ENCODE data around the gene COL6A1.
A peak's percentile ranks its signal among the peaks of the same experiment; 100 is the strongest.

Gene COL6A1

DNA sequence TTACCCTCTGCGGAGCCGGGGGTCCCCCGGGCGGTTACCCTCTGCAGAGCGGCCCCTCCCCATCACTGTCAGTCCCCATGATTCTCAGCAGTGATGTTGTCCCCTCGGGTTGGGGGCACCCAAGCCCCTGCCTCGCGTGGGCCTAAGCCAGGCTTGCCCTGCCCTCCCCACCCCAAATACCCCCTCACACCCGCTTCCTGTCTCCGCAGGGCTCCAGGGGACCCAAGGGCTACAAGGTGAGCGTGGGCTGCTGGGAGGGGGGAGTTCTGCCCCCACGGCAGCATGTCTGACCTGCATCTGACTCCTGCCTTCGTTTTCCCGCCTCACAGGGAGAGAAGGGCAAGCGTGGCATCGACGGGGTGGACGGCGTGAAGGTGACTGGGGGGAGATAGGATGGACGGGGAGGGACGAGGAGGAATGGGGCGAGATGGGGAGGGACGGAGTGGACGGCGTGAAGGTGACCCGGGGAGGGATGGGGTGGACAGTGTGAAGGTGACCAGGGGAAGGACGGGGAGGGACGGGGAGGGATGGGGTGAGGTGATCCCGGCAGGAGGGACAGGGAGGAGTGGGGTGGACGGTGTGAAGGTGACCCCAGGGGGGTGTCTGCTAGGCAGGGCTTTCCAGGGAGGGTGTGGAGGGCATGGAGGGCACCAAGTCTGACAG lies 8.6 kb downstream of the COL6A1 start:
- Histone ChIP-seq H3K36me3 (ENCODE audit: control insufficient read depth, insufficient read depth, low read length) (no peaks in the 10 kb centered on the region), H3K9me3 (ENCODE audit: control insufficient read depth, low read length) (no peaks in the 10 kb centered on the region), H3K27me3 (replicated peaks; ENCODE audit: control insufficient read depth, insufficient read depth, low read length, poor library complexity, severe bottlenecking) (no peaks in the 10 kb centered on the region), H3K27ac (ENCODE audit: insufficient read depth, low read length, poor library complexity, severe bottlenecking) (no peak overlapping the region), H3K4me1 (ENCODE audit: control insufficient read depth, insufficient read depth, low read length, poor library complexity, severe bottlenecking) (no peaks in the 10 kb centered on the region), H3K4me3 (ENCODE audit: insufficient read depth, low read depth, low read length, poor library complexity, severe bottlenecking) (no peak overlapping the region)
- peak in 1 of 3 donors; percentile 0 for DNase-seq

DNA sequence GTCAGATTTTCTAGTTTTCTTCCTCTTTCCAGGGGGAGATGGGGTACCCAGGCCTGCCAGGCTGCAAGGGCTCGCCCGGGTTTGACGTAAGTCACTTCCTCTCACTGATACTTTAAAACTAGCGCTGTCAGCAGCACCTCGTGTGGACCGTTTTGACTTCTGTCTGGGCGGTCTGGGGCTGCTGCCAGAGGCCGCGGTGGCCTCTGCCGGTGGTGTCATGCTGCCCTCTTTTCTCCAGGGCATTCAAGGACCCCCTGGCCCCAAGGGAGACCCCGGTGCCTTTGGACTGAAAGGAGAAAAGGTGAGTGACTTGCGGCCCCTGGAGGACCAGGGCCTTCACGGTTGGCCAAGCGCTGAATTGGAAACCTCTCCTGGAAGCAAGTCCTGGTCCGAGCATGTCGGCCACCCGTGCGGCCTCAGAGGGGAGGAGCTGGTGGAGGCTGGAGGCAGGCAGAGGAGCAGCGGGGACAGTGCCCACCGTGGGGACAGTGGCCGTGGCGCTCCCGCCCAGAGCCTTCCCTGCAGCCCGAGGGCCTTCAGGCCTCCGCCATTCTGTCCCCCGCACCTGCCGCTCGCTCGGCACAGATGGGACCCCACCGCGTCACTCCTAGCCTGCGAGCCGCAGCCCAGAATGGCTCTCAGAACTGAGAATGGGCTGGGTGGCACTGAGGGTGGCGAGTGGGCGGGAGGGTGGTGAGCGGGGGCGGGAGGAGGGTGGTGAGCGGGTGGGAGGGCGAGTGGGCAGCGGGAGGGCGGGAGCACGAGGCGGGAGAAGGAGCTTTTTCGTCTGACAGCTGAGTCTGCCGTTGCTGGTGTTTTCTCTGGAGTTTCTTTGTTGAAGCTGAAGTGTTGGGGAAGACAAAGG lies 9.4 kb downstream of the COL6A1 start:
- no peak for DNase-seq
- H3K36me3 ChIP-seq (ENCODE audit: control insufficient read depth, insufficient read depth, low read length): no peaks in the 10 kb centered on the region
- no peak overlapping the region for H3K4me3 ChIP-seq (ENCODE audit: insufficient read depth, low read depth, low read length, poor library complexity, severe bottlenecking)
- no peak overlapping the region for H3K27ac ChIP-seq (ENCODE audit: insufficient read depth, low read length, poor library complexity, severe bottlenecking)
- H3K9me3 ChIP-seq (ENCODE audit: control insufficient read depth, low read length): no peaks in the 10 kb centered on the region
- no peaks in the 10 kb centered on the region for H3K27me3 ChIP-seq (replicated peaks; ENCODE audit: control insufficient read depth, insufficient read depth, low read length, poor library complexity, severe bottlenecking)
- H3K4me1 ChIP-seq (ENCODE audit: control insufficient read depth, insufficient read depth, low read length, poor library complexity, severe bottlenecking): no peaks in the 10 kb centered on the region

DNA sequence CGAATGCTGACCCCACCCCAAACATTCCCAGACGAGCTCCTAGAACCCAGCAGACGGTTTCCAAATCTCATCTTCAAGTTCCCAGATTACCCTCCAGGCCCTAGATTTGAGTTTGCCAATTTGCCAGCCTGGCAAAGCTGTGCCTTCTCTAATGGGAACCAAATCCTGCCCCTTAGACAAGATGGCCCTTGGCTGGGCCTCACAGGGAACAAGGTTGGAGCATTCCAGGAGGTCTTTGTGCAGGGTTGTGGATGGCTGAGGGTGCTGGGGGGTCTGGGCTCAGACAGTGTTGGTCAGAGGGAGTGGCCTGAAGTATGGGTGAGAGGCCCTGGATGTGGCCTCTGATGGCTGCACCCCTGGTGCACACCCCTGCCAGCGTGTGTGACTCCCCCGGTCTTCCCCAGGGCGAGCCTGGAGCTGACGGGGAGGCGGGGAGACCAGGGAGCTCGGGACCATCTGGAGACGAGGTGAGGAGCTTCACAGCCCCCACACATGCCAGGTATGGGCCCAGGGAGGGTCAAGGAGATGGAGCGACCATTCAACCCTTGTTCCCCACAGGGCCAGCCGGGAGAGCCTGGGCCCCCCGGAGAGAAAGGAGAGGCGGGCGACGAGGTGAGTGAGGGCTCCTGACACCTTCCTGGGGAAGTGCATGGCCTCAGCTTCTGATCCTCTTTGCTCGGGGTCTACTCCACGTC lies 10.2 kb downstream of the COL6A1 start:
- no peak overlapping the region for H3K4me3 ChIP-seq (ENCODE audit: insufficient read depth, low read depth, low read length, poor library complexity, severe bottlenecking)
- H3K36me3 ChIP-seq (ENCODE audit: control insufficient read depth, insufficient read depth, low read length): no peaks in the 10 kb centered on the region
- no peak overlapping the region for H3K27ac ChIP-seq (ENCODE audit: insufficient read depth, low read length, poor library complexity, severe bottlenecking)
- no peaks in the 10 kb centered on the region for H3K27me3 ChIP-seq (replicated peaks; ENCODE audit: control insufficient read depth, insufficient read depth, low read length, poor library complexity, severe bottlenecking)
- no peak for DNase-seq
- no peaks in the 10 kb centered on the region for H3K4me1 ChIP-seq (ENCODE audit: control insufficient read depth, insufficient read depth, low read length, poor library complexity, severe bottlenecking)
- H3K9me3 ChIP-seq (ENCODE audit: control insufficient read depth, low read length): no peaks in the 10 kb centered on the region

DNA sequence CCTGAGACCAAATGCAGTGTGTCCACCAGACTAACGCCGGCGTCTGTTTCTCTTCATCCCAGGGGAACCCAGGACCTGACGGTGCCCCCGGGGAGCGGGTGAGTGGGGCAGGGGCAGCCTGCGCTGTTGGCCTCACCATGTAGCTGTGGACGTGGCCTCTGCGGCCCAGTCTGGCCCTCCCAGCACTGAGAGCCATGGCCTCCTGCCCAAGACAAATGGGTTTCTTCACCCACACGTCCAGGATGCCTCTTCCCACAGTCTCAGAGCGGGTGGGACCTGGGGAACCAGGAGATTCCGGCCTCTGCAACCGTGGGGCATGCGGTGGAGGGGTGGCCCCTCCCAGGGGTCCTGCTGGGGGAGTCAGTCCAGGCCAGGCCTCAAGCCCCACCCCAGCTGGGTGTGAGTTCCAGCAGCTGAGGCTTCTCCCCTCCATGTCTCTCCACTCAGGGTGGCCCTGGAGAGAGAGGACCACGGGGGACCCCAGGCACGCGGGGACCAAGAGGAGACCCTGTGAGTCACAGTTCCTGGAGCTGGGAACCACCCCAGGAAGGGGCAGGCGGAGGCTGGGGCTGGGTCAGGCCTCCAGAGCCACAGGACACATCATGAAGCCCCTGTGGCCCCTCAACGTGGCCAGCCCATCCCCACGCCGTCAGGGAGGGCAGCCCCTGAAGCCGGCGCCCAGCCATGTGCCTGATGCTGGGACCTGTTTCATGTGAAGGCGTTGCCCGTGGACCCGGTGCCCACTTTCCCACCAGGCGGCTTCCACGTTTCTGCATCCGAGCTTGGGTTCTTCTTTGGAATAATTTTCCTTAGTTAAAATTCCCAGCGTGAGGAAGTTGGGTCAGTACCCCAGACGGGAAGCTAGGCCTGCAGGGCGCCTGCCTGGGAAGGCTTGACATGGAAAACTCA lies 11.0 kb downstream of the COL6A1 start:
- Histone ChIP-seq H3K4me3 (ENCODE audit: insufficient read depth, low read depth, low read length, poor library complexity, severe bottlenecking) (no peak overlapping the region), H3K36me3 (ENCODE audit: control insufficient read depth, insufficient read depth, low read length) (no peaks in the 10 kb centered on the region), H3K4me1 (ENCODE audit: control insufficient read depth, insufficient read depth, low read length, poor library complexity, severe bottlenecking) (no peaks in the 10 kb centered on the region), H3K9me3 (ENCODE audit: control insufficient read depth, low read length) (no peaks in the 10 kb centered on the region), H3K27ac (ENCODE audit: insufficient read depth, low read length, poor library complexity, severe bottlenecking) (no peak overlapping the region), H3K27me3 (replicated peaks; ENCODE audit: control insufficient read depth, insufficient read depth, low read length, poor library complexity, severe bottlenecking) (no peaks in the 10 kb centered on the region)
- DNase-seq: no peak

DNA sequence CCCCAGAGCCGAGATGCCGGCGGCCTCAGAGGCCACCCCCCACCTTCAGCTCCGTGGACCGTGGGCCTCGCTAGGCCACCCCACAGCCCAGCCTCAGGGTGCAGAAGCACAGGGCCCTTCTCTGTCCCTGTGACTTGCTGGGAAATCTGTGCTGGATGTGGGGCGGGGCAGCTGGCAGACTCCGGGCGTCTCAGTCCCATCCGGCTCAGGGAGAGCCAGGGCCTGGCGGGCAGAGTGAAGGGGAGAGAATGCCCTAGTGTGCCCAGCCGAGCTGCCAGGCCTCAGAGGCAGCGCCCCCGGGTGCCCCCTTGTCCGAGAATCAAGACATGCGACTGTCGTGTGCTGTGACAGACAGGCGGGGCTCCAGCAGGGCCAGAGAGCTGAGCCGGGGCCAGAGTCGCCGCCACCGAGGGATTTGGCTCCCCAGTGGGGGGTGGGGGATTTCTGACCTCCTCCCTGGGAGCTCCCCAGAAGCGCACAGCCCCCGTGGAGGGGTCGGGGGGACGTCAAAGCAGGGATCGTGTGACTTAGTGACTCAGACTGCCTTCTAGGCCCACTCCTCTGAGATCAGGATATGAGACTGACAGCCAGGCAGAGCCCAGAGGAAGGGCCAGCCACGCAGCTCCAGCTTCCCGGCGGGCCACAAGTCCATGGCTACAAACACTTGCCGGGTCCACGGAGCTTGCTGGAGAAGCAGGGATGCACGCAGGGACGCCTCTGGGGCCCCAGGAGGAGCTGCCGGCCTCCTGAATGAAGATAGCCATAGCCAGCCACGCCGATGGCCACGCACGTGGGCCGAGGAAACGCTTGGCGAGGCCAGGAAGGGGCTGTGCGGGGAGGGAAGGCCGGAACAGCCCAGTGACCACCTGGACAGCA lies 11.9 kb downstream of the COL6A1 start:
- Histone ChIP-seq H3K36me3 (ENCODE audit: control insufficient read depth, insufficient read depth, low read length) (no peaks in the 10 kb centered on the region), H3K4me1 (ENCODE audit: control insufficient read depth, insufficient read depth, low read length, poor library complexity, severe bottlenecking) (no peaks in the 10 kb centered on the region)
- peak in 1 of 3 donors; percentile 0 for DNase-seq

DNA sequence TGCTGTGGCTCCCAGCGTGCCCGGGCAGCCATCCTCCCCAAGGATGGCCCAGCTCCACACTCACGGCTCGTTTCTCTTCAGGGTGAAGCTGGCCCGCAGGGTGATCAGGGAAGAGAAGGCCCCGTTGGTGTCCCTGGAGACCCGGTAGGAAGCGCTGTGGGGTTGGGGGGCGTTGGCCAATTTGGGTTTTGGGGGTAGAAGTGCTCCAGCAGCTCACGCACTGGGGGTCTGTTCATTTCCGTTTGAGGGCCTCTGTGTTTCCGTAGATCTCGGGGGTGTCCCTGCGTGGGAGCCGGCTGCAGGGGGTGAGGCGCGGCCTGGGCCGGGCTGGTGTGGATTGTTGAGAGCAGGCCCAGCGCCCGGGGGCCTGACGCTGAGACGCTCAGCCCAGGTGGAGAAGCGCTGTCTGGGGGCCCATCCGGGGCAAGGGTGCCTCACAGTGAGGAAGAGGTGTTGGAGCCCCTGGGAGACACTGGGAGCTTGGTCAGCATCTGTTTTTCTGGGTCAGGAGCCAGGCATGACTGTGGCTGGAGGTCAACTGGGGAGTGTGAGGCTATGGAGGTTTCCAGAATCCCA lies 12.6 kb downstream of the COL6A1 start:
- no peaks in the 10 kb centered on the region for H3K36me3 ChIP-seq (ENCODE audit: control insufficient read depth, insufficient read depth, low read length)
- H3K9me3 ChIP-seq (ENCODE audit: control insufficient read depth, low read length): no peaks in the 10 kb centered on the region
- H3K4me3 ChIP-seq (ENCODE audit: insufficient read depth, low read depth, low read length, poor library complexity, severe bottlenecking): no peak overlapping the region
- H3K4me1 ChIP-seq (ENCODE audit: control insufficient read depth, insufficient read depth, low read length, poor library complexity, severe bottlenecking): no peaks in the 10 kb centered on the region
- DNase-seq: no peak
- no peak overlapping the region for H3K27ac ChIP-seq (ENCODE audit: insufficient read depth, low read length, poor library complexity, severe bottlenecking)
- no peaks in the 10 kb centered on the region for H3K27me3 ChIP-seq (replicated peaks; ENCODE audit: control insufficient read depth, insufficient read depth, low read length, poor library complexity, severe bottlenecking)

More for the DNA sequence above, 11.9 kb downstream of the COL6A1 start:
- H3K27ac ChIP-seq (ENCODE audit: insufficient read depth, low read length, poor library complexity, severe bottlenecking): no peak overlapping the region
- H3K9me3 ChIP-seq (ENCODE audit: control insufficient read depth, low read length): no peaks in the 10 kb centered on the region
- H3K27me3 ChIP-seq (replicated peaks; ENCODE audit: control insufficient read depth, insufficient read depth, low read length, poor library complexity, severe bottlenecking): no peaks in the 10 kb centered on the region
- H3K4me3 ChIP-seq (ENCODE audit: insufficient read depth, low read depth, low read length, poor library complexity, severe bottlenecking): no peak overlapping the region

DNA sequence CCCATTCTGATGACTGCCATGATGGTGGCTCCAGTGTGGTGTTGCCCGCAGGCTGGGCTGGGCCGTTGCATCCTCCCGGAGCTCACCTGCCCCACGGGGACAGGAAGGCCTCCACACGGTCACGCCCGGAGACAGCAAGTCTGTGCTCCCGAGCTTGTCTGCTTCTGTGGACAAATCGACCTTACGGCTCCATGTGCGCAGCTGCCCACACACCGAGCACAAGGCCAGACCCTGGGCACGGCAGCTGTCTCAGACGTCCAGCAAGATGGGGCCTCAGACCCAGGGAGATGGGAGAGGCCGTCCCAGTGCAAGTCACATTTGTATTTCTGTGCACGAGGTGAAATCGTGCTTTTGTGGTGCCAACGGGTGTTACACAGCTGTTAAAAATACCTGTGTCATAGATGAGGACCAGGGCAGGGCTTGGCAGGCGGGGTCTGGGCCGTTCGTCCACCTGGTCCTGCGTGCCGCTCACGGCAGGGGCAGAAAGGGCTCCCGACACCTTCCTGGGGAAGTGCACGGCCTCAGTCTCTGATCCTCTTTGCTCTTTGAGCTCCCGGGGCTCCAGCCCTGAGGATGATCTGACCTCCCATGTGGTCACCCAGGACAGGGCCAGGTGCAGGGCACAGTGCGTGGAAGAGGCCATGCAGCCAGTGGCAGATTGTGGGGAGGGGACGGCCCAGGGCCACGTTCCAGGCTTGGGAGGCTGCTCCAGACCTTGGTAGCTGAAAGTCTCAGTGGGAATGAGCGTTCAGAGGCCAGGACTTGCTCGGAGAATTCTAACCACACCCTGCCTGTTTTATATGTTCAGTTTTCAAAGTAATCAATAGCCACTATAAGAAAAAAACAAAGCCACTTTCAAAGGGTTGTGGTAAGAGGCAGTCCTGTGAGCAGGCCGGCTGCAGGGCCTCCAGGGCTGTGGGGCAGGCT lies 13.5 kb downstream of the COL6A1 start:
- Histone ChIP-seq H3K9me3 (ENCODE audit: control insufficient read depth, low read length) (no peaks in the 10 kb centered on the region), H3K4me1 (ENCODE audit: control insufficient read depth, insufficient read depth, low read length, poor library complexity, severe bottlenecking) (no peaks in the 10 kb centered on the region), H3K4me3 (ENCODE audit: insufficient read depth, low read depth, low read length, poor library complexity, severe bottlenecking) (no peak overlapping the region), H3K27me3 (replicated peaks; ENCODE audit: control insufficient read depth, insufficient read depth, low read length, poor library complexity, severe bottlenecking) (no peaks in the 10 kb centered on the region), H3K27ac (ENCODE audit: insufficient read depth, low read length, poor library complexity, severe bottlenecking) (no peak overlapping the region), H3K36me3 (ENCODE audit: control insufficient read depth, insufficient read depth, low read length) (no peaks in the 10 kb centered on the region)
- no peak for DNase-seq

DNA sequence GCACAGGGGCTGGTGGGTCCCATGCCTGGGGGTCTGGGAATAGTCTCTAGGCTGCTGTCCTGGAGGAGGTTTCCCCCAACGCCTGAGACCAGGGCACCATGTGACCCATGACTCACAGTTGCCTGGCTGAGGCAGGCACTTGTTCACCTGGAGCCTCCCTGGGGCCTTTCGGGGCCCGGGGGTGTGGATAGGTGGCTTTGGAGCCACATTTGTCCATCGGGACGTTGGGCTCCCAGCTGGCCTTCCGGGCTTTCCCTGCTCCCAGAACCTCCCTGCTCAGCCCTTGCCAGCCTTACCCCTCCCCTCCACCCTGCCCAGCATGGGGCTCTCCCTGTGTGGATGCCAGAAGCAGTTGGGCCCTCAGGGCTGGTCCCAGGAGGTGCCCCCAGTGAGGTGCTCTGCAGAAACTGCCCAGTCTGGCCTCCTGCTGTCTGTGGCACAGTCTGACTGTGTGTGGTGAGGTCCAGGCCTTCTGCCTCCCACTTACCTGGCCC lies 14.2 kb downstream of the COL6A1 start:
- H3K4me1 ChIP-seq (ENCODE audit: control insufficient read depth, insufficient read depth, low read length, poor library complexity, severe bottlenecking): no peaks in the 10 kb centered on the region
- no peaks in the 10 kb centered on the region for H3K9me3 ChIP-seq (ENCODE audit: control insufficient read depth, low read length)
- no peaks in the 10 kb centered on the region for H3K36me3 ChIP-seq (ENCODE audit: control insufficient read depth, insufficient read depth, low read length)
- no peak overlapping the region for H3K4me3 ChIP-seq (ENCODE audit: insufficient read depth, low read depth, low read length, poor library complexity, severe bottlenecking)
- DNase-seq: no peak
- H3K27me3 ChIP-seq (replicated peaks; ENCODE audit: control insufficient read depth, insufficient read depth, low read length, poor library complexity, severe bottlenecking): no peaks in the 10 kb centered on the region
- no peak overlapping the region for H3K27ac ChIP-seq (ENCODE audit: insufficient read depth, low read length, poor library complexity, severe bottlenecking)
